OCI-LY3 (cell line): ENCODE data around the gene COQ8B.
"Not testable (repeated sequence)": the region's sequence is repeated elsewhere in the genome, so short reads cannot be mapped to it uniquely, and the experiment has no call there.

Source experiments
- H2AFZ ChIP-seq: fragments of 200-600, 300-600 bp; shearing (Covaris generic); 2 replicates; pipeline ENCODE4 v1.6.0; 2014; ENCODE audit warnings: antibody characterized with exemption, low read depth, low read length
- H3K27ac ChIP-seq: fragments of 200-600, 300-600 bp; sonication (generic); 2 replicates; pipeline ENCODE4 v1.5.1; 2014; ENCODE audit warnings: mild to moderate bottlenecking, low read length, moderate library complexity, mixed read lengths
- H3K27me3 ChIP-seq: fragments of 200-600, 300-600 bp; sonication (generic); 2 replicates; pipeline ENCODE4 v1.6.1; 2014; ENCODE audit warnings: low read depth, low read length, mixed read lengths
- H3K36me3 ChIP-seq: fragments of 200-600, 300-600 bp; sonication (generic); replicated peaks from 2 replicates; pipeline ENCODE3; 2014; ENCODE audit warnings: low read depth, low read length, mixed read lengths
- H3K4me1 ChIP-seq: fragments of 300-600, 200-600 bp; sonication (generic); 2 replicates; pipeline ENCODE4 v1.6.1; 2014; ENCODE audit warnings: low read length, mixed read lengths
- H3K4me2 ChIP-seq: fragments of 200-600, 300-600 bp; sonication (generic); 2 replicates; pipeline ENCODE4 v1.6.1; 2014; ENCODE audit warnings: low read length, mixed read lengths
- H3K4me3 ChIP-seq: fragments of 300-600, 200-600 bp; sonication (generic); 2 replicates; pipeline ENCODE4 v1.5.1; 2014; ENCODE audit warnings: antibody characterized with exemption, mild to moderate bottlenecking, low read length, moderate library complexity
- H3K79me2 ChIP-seq: fragments of 300-600, 200-600 bp; shearing (Covaris generic); 2 replicates; pipeline ENCODE4 v1.6.1; 2014; ENCODE audit warnings: mild to moderate bottlenecking, low read length, mixed read lengths
- H3K9ac ChIP-seq: fragments of 300-600, 200-600 bp; shearing (Covaris generic); 2 replicates; pipeline ENCODE4 v1.6.0; 2014; ENCODE audit warnings: mild to moderate bottlenecking, low read length, moderate library complexity
- H3K9me3 ChIP-seq: fragments of 200-600, 300-600 bp; shearing (Covaris generic); 2 replicates; pipeline ENCODE4 v1.6.1; 2014; ENCODE audit warnings: low read length, mixed read lengths; ENCODE audit not compliant: insufficient read depth
- H4K20me1 ChIP-seq: fragments of 200-600, 300-600 bp; sonication (generic); 2 replicates; pipeline ENCODE4 v1.6.1; 2016; ENCODE audit warnings: low read length, mixed read lengths; ENCODE audit not compliant: insufficient read depth
- CTCF ChIP-seq: fragments of 200-600, 300-600 bp; sonication (generic); IDR thresholded peaks from 2 replicates; pipeline ENCODE4 v1.5.1; 2014; ENCODE audit warnings: antibody characterized with exemption, low read length, low read depth
- EZH2phosphoT487 ChIP-seq: fragments of 200-600 bp; shearing (Covaris generic); IDR thresholded peaks from 2 replicates; pipeline ENCODE4 v1.6.1; 2018; ENCODE audit warnings: antibody characterized with exemption, mixed run types, low read depth

Gene COQ8B

GRCh38 chr19:40661616-40662015, 55.1 kb downstream of the COQ8B start:
- no peak overlapping the region for H2AFZ ChIP-seq
- no peaks in the 10 kb centered on the region for H3K36me3 ChIP-seq
- H3K9ac ChIP-seq = no peak overlapping the region
- H3K4me2 ChIP-seq = no peak overlapping the region
- H4K20me1 ChIP-seq = no peaks in the 10 kb centered on the region
- TF ChIP-seq EZH2phosphoT487 = no peak
- TF ChIP-seq CTCF = no peak
- no peaks in the 10 kb centered on the region for H3K9me3 ChIP-seq
- H3K79me2 ChIP-seq = no peaks in the 10 kb centered on the region
- H3K4me1 ChIP-seq = peaks cover 9% of the 10 kb centered on the region
- H3K27me3 ChIP-seq = peaks cover 11% of the 10 kb centered on the region; the same call in 1 of the 2 replicates
- H3K4me3 ChIP-seq = no peak overlapping the region
- H3K27ac ChIP-seq = no peak overlapping the region

- Histone ChIP-seq H3K4me1 (peaks cover 9% of the 10 kb centered on the region), H3K27me3 (peaks cover 13% of the 10 kb centered on the region; the same call in 1 of the 2 replicates), H3K4me3 (no peak overlapping the region), H3K9ac (no peak overlapping the region), H4K20me1 (no peaks in the 10 kb centered on the region), H3K27ac (no peak overlapping the region), H2AFZ (no peak overlapping the region), H3K79me2 (no peaks in the 10 kb centered on the region), H3K4me2 (no peak overlapping the region), H3K36me3 (no peaks in the 10 kb centered on the region), H3K9me3 (no peaks in the 10 kb centered on the region)
- no peak for TF ChIP-seq CTCF
- TF ChIP-seq EZH2phosphoT487 = no peak
Observed at GRCh38 chr19:40659566-40659965, 57.1 kb downstream of the COQ8B start.

GRCh38 chr19:40659116-40659515, 57.6 kb downstream of the COQ8B start:
- H3K36me3 ChIP-seq = no peaks in the 10 kb centered on the region
- peaks cover 13% of the 10 kb centered on the region; the same call in 1 of the 2 replicates for H3K27me3 ChIP-seq
- no peak overlapping the region for H3K27ac ChIP-seq
- H3K4me1 ChIP-seq = peaks cover 9% of the 10 kb centered on the region
- H3K4me2 ChIP-seq = no peak overlapping the region
- H3K79me2 ChIP-seq = no peaks in the 10 kb centered on the region
- TF ChIP-seq CTCF (no peak), EZH2phosphoT487 (no peak)
- no peaks in the 10 kb centered on the region for H4K20me1 ChIP-seq
- no peak overlapping the region for H3K9ac ChIP-seq
- no peaks in the 10 kb centered on the region for H3K9me3 ChIP-seq
- no peak overlapping the region for H2AFZ ChIP-seq
- H3K4me3 ChIP-seq = no peak overlapping the region

- Histone ChIP-seq H3K36me3 (no peaks in the 10 kb centered on the region), H3K27me3 (peaks cover 16% of the 10 kb centered on the region; the same call in 1 of the 2 replicates), H3K4me2 (no peak overlapping the region), H3K79me2 (no peaks in the 10 kb centered on the region), H2AFZ (no peak overlapping the region), H3K4me3 (no peak overlapping the region), H3K9ac (no peak overlapping the region), H3K4me1 (peaks cover 4% of the 10 kb centered on the region; the same call in 1 of the 2 replicates), H4K20me1 (no peaks in the 10 kb centered on the region), H3K9me3 (no peaks in the 10 kb centered on the region), H3K27ac (no peak overlapping the region)
- TF ChIP-seq CTCF (no peak), EZH2phosphoT487 (no peak)
Observed at GRCh38 chr19:40658031-40658430, 58.7 kb downstream of the COQ8B start.

GRCh38 chr19:40655684-40656083, 61.0 kb downstream of the COQ8B start:
- not testable (repeated sequence) for H3K9me3 ChIP-seq, H3K36me3 ChIP-seq, H3K4me3 ChIP-seq, H3K4me2 ChIP-seq, H2AFZ ChIP-seq, H3K27ac ChIP-seq, H3K9ac ChIP-seq, H4K20me1 ChIP-seq, H3K79me2 ChIP-seq, H3K4me1 ChIP-seq
- H3K27me3 ChIP-seq = peaks cover 24% of the 10 kb centered on the region

- Histone ChIP-seq H3K4me2 (peak overlapping the region; percentile 27; the same call in 1 of the 2 replicates), H3K27me3 (peaks cover 29% of the 10 kb centered on the region)
- not testable (repeated sequence) for H4K20me1 ChIP-seq, H3K4me3 ChIP-seq, H3K36me3 ChIP-seq, H3K27ac ChIP-seq, H3K9ac ChIP-seq, H3K4me1 ChIP-seq, H3K9me3 ChIP-seq, H2AFZ ChIP-seq, H3K79me2 ChIP-seq
Observed at GRCh38 chr19:40652303-40652702, 64.4 kb downstream of the COQ8B start.
